ENCODE measurements around the gene NRIP1. TPM values are rescaled to one million over a fixed set of nuclear protein-coding genes. Genes with fewer than 3 reads are reported as not detected.

Gene NRIP1
- total RNA-seq: 20.6 and 51.4 TPM in 2 replicates

GRCh38 chr21:15064576-15065391 lies at the start of gene NRIP1:
NRIP1 (minus strand) TSS chr21:15065000; CDS start chr21:14968192, 96,808 bp downstream.

All from bladder microvascular endothelial cell (primary cell).